HG03432 (cell line): ENCODE measurements around the gene TLE5.
"Not testable (repeated sequence)": the region's sequence is repeated elsewhere in the genome, so short reads cannot be mapped to it uniquely, and the experiment has no call there.

Experiments
- ATAC-seq: cut with Tn5 transposase; IDR thresholded peaks from one replicate; pipeline ENCODE4 v1.9.1; 2021; ENCODE audit warnings: mild to moderate bottlenecking, moderate library complexity; ENCODE audit not compliant: unreplicated experiment

TLE5 gene

GRCh38 chr19:3027981-3028304 lies 34.4 kb downstream of the TLE5 start:
- ATAC-seq, result no peak

GRCh38 chr19:3027292-3027691 lies 35.0 kb downstream of the TLE5 start:
- no peak for ATAC-seq

- no peak for ATAC-seq
These were observed 35.5 kb downstream of the TLE5 start for GRCh38 chr19:3026768-3027167.

GRCh38 chr19:3025549-3025886 lies 36.8 kb downstream of the TLE5 start:
- no peak for ATAC-seq

GRCh38 chr19:3024870-3025548 lies 37.3 kb downstream of the TLE5 start:
- no peak for ATAC-seq

GRCh38 chr19:3024509-3024869 lies 37.8 kb downstream of the TLE5 start:
- no peak for ATAC-seq

- no peak for ATAC-seq
These were observed 41.9 kb downstream of the TLE5 start for GRCh38 chr19:3020321-3020960.

- no peak for ATAC-seq
These were observed 43.0 kb downstream of the TLE5 start for GRCh38 chr19:3019211-3019854.

GRCh38 chr19:3017923-3018322 lies 44.4 kb downstream of the TLE5 start:
- no peak for ATAC-seq

GRCh38 chr19:3015126-3016057 lies 46.9 kb downstream of the TLE5 start:
- no peak for ATAC-seq

GRCh38 chr19:3014135-3014534 lies 48.2 kb downstream of the TLE5 start:
- ATAC-seq, result no peak

GRCh38 chr19:3013263-3013725 lies 49.0 kb downstream of the TLE5 start:
- ATAC-seq, result no peak

GRCh38 chr19:3012621-3013262 lies 49.6 kb downstream of the TLE5 start:
- ATAC-seq, result no peak

GRCh38 chr19:3012059-3012458 lies 50.2 kb downstream of the TLE5 start:
- ATAC-seq, result not testable (repeated sequence)

- ATAC-seq, result no peak
These were observed 51.4 kb downstream of the TLE5 start for GRCh38 chr19:3010871-3011270.

GRCh38 chr19:3008994-3009393 lies 53.3 kb downstream of the TLE5 start:
- ATAC-seq, result no peak

GRCh38 chr19:3007975-3008374 lies 54.3 kb downstream of the TLE5 start:
- no peak for ATAC-seq

GRCh38 chr19:3006075-3006767 lies 56.1 kb downstream of the TLE5 start:
- ATAC-seq, result no peak

- no peak for ATAC-seq
These were observed 57.0 kb downstream of the TLE5 start for GRCh38 chr19:3005345-3005744.

- no peak for ATAC-seq
These were observed 57.8 kb downstream of the TLE5 start for GRCh38 chr19:3004522-3004921.
